ENCODE data around the gene FDX2. TPM values are rescaled to one million over a fixed set of nuclear protein-coding genes. Genes with fewer than 3 reads are reported as not detected.

FDX2 gene
- polyA plus RNA-seq, 1 donor from 2014 or later: 82.7 TPM

DNA sequence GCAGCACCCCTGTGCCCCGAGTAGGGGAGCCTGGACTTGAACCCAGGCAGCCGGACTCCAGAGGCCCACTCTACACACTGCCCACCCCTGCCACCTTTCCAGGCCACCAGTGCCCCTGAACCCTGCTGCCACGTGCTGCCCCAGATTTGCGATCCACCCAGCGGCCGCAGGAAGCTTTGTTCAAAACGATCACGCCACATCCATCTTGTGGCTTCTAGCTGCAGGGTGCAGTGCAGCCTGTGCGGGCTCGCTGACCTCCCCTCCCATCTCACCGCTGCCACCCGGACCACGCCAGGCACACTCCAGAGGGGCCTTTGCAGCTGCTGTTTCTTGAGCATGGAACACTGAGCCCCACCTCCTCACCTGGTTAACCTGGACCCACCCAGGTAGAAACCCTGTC lies 13.7 kb upstream of the FDX2 start:
- no peaks in the 10 kb centered on the region for H3K27me3 ChIP-seq (ENCODE audit: insufficient read depth, low read depth, low read length)
- H3K9me2 ChIP-seq (ENCODE audit: insufficient read depth, low read length): no peaks in the 10 kb centered on the region
- H3F3A ChIP-seq (ENCODE audit: insufficient read depth, low read length, poor library complexity, severe bottlenecking): no peaks in the 10 kb centered on the region
- H3K9ac ChIP-seq (ENCODE audit: low read length): no peak overlapping the region
- H3K9me3 ChIP-seq (ENCODE audit: low read length): no peaks in the 10 kb centered on the region
- H3K79me2 ChIP-seq (replicated peaks; ENCODE audit: insufficient read depth, low read length): peaks cover 22% of the 10 kb centered on the region
- no peak overlapping the region for H2AFZ ChIP-seq (ENCODE audit: low read depth, low read length)
- TF ChIP-seq TAF1 (IDR thresholded peaks at IDR 0.05; ENCODE audit: low read depth) (no peak), POLR2AphosphoS5 (IDR thresholded peaks at IDR 0.05) (no peak), EP300 (conservative IDR thresholded peaks at IDR 0.05; ENCODE audit: poor library complexity, severe bottlenecking) (no peak), MXI1 (conservative IDR thresholded peaks at IDR 0.05; ENCODE audit: poor library complexity, severe bottlenecking) (no peak), EZH2 (IDR thresholded peaks at IDR 0.05; ENCODE audit: borderline replicate concordance, insufficient read depth, low read length, poor library complexity, severe bottlenecking) (no peak), RAD21 (conservative IDR thresholded peaks at IDR 0.05) (no peak), SMC3 (conservative IDR thresholded peaks at IDR 0.05; ENCODE audit: poor library complexity) (no peak)
- TF ChIP-seq, protein P1, sequence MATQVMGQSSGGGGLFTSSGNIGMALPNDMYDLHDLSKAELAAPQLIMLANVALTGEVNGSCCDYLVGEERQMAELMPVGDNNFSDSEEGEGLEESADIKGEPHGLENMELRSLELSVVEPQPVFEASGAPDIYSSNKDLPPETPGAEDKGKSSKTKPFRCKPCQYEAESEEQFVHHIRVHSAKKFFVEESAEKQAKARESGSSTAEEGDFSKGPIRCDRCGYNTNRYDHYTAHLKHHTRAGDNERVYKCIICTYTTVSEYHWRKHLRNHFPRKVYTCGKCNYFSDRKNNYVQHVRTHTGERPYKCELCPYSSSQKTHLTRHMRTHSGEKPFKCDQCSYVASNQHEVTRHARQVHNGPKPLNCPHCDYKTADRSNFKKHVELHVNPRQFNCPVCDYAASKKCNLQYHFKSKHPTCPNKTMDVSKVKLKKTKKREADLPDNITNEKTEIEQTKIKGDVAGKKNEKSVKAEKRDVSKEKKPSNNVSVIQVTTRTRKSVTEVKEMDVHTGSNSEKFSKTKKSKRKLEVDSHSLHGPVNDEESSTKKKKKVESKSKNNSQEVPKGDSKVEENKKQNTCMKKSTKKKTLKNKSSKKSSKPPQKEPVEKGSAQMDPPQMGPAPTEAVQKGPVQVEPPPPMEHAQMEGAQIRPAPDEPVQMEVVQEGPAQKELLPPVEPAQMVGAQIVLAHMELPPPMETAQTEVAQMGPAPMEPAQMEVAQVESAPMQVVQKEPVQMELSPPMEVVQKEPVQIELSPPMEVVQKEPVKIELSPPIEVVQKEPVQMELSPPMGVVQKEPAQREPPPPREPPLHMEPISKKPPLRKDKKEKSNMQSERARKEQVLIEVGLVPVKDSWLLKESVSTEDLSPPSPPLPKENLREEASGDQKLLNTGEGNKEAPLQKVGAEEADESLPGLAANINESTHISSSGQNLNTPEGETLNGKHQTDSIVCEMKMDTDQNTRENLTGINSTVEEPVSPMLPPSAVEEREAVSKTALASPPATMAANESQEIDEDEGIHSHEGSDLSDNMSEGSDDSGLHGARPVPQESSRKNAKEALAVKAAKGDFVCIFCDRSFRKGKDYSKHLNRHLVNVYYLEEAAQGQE (IDR thresholded peaks at IDR 0.05; ENCODE audit: borderline replicate concordance): no peak
- TF ChIP-seq, protein P2, sequence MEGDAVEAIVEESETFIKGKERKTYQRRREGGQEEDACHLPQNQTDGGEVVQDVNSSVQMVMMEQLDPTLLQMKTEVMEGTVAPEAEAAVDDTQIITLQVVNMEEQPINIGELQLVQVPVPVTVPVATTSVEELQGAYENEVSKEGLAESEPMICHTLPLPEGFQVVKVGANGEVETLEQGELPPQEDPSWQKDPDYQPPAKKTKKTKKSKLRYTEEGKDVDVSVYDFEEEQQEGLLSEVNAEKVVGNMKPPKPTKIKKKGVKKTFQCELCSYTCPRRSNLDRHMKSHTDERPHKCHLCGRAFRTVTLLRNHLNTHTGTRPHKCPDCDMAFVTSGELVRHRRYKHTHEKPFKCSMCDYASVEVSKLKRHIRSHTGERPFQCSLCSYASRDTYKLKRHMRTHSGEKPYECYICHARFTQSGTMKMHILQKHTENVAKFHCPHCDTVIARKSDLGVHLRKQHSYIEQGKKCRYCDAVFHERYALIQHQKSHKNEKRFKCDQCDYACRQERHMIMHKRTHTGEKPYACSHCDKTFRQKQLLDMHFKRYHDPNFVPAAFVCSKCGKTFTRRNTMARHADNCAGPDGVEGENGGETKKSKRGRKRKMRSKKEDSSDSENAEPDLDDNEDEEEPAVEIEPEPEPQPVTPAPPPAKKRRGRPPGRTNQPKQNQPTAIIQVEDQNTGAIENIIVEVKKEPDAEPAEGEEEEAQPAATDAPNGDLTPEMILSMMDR (IDR thresholded peaks at IDR 0.05; ENCODE audit: poor library complexity, severe bottlenecking): no peak
- H3K4me2 ChIP-seq (ENCODE audit: low read length): no peak overlapping the region
- no peaks in the 10 kb centered on the region for H3K36me3 ChIP-seq (ENCODE audit: insufficient read depth, low read length)
- H3K27ac ChIP-seq (ENCODE audit: low read length): no peak overlapping the region
- H4K20me1 ChIP-seq (ENCODE audit: insufficient read depth): no peaks in the 10 kb centered on the region
- no peak overlapping the region for H3K4me3 ChIP-seq (ENCODE audit: low read length)

DNA sequence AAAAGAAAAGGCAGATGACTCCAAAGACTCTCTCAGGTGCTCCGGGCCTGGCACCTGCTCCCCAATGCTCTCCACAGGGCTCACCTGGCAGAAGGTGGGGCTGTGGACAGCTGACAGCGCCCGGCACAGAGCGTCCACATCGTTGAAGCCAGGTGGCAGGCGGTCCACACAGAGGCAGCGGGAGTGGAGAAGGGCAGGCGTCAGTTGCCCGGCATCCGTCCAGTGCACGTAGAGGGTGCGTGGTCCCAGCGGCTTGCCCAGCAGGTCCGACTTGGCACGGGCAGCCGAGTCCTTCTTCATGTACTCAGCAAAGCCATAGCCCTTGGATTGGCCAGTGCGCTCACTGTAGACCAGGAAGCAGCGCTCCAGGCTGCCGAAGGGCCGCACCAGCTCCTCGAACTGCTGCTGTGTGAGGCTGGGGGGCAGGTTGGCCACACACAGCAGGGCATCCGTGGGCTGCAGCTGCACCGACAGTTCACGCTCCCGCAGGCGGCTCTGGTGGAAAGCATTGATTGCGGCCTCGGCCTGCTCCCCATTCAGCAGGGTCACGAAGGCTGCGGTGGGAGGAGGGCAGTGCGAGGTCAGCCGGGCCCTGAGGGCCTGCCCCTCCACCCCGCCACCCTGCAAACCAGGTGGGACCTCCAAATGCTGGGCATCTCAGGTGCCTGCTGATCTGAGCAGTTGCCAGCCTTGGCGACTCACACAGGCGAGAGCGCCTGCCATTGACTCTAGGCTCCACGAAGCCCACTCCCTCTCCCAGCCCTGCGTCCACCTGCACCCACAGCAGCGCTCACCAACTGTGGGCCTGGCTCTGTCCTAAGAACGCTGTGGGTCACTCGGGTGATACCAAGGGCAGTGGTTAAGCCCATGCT lies 13.0 kb upstream of the FDX2 start:
- H3K79me2 ChIP-seq (replicated peaks; ENCODE audit: insufficient read depth, low read length): peaks cover 22% of the 10 kb centered on the region
- no peaks in the 10 kb centered on the region for H4K20me1 ChIP-seq (ENCODE audit: insufficient read depth)
- no peaks in the 10 kb centered on the region for H3K9me3 ChIP-seq (ENCODE audit: low read length)
- H3K4me3 ChIP-seq (ENCODE audit: low read length): no peak overlapping the region
- TF ChIP-seq, protein P2 (IDR thresholded peaks at IDR 0.05; ENCODE audit: poor library complexity, severe bottlenecking): no peak
- no peak for TF ChIP-seq EP300 (conservative IDR thresholded peaks at IDR 0.05; ENCODE audit: poor library complexity, severe bottlenecking)
- no peak for TF ChIP-seq POLR2AphosphoS5 (IDR thresholded peaks at IDR 0.05)
- TF ChIP-seq SMC3 (conservative IDR thresholded peaks at IDR 0.05; ENCODE audit: poor library complexity): no peak
- TF ChIP-seq MXI1 (conservative IDR thresholded peaks at IDR 0.05; ENCODE audit: poor library complexity, severe bottlenecking): no peak
- TF ChIP-seq, protein P1 (IDR thresholded peaks at IDR 0.05; ENCODE audit: borderline replicate concordance): no peak
- no peak for TF ChIP-seq TAF1 (IDR thresholded peaks at IDR 0.05; ENCODE audit: low read depth)
- no peak for TF ChIP-seq RAD21 (conservative IDR thresholded peaks at IDR 0.05)
- no peak for TF ChIP-seq EZH2 (IDR thresholded peaks at IDR 0.05; ENCODE audit: borderline replicate concordance, insufficient read depth, low read length, poor library complexity, severe bottlenecking)
- H3K27ac ChIP-seq (ENCODE audit: low read length): no peak overlapping the region
- no peaks in the 10 kb centered on the region for H3K9me2 ChIP-seq (ENCODE audit: insufficient read depth, low read length)
- H3K27me3 ChIP-seq (ENCODE audit: insufficient read depth, low read depth, low read length): no peaks in the 10 kb centered on the region
- H2AFZ ChIP-seq (ENCODE audit: low read depth, low read length): no peak overlapping the region
- H3K9ac ChIP-seq (ENCODE audit: low read length): no peak overlapping the region
- H3F3A ChIP-seq (ENCODE audit: insufficient read depth, low read length, poor library complexity, severe bottlenecking): no peaks in the 10 kb centered on the region
- no peak overlapping the region for H3K4me2 ChIP-seq (ENCODE audit: low read length)
- no peaks in the 10 kb centered on the region for H3K36me3 ChIP-seq (ENCODE audit: insufficient read depth, low read length)

Data from neural cell (in vitro differentiated cells).